Measurements from ENCODE around the gene SCGB1C1. TPM values are rescaled to one million over a fixed set of nuclear protein-coding genes. Genes with fewer than 3 reads are reported as not detected.

SCGB1C1 gene
- total and polyA plus RNA-seq, 9 of the 15 experiments (the other 6 are each of a cell fraction or from before 2014, with no cell fraction given) = not detected

GRCh38 chr11:207208-207862 is 14.5 kb downstream of the SCGB1C1 start, which contains the start of the genes BET1L and RIC8A (continued):
- TF ChIP-seq TAF7 (tag; IDR thresholded peaks at IDR 0.05) (peak; percentile 31; the same call in 1 of the 2 replicates), MBD2 (IDR thresholded peaks at IDR 0.05; ENCODE audit: borderline replicate concordance, low read depth) (peak; percentile 77), CEBPG (CRISPR knock-in tag; IDR thresholded peaks at IDR 0.05) (peak; percentile 55; the same call in 1 of the 2 replicates), CEBPG (tag; conservative IDR thresholded peaks at IDR 0.05 in 1 of 2, IDR thresholded peaks at IDR 0.05 in 1 of 2) (no peak), MNT (conservative IDR thresholded peaks at IDR 0.05) (peak; percentile 67 to 85), RBFOX2 (IDR thresholded peaks at IDR 0.05; ENCODE audit: low read depth, low read length) (peak; percentile 98), ZNF707 (CRISPR knock-in tag; conservative IDR thresholded peaks at IDR 0.05) (no peak), TBL1XR1 (IDR thresholded peaks at IDR 0.05; ENCODE audit: low read length in 2 of 2) (0 out of 4 replicates have a peak, but pooled peaks of 1 of the 2 experiments have one; percentile 16), HDAC3 (IDR thresholded peaks at IDR 0.05; ENCODE audit: borderline replicate concordance, partially characterized antibody) (no peak), HES1 (IDR thresholded peaks at IDR 0.05; ENCODE audit: low read depth) (no peak), ARID4B (CRISPR knock-in tag; IDR thresholded peaks at IDR 0.05) (peak; percentile 87; the same call in 1 of the 2 replicates), THRB (CRISPR knock-in tag; conservative IDR thresholded peaks at IDR 0.05) (no peak), SOX6 (IDR thresholded peaks at IDR 0.05) (peak; percentile 63; the same call in 1 of the 2 replicates), ZNF77 (CRISPR knock-in tag; IDR thresholded peaks at IDR 0.05) (no peak), ZNF830 (CRISPR knock-in tag; IDR thresholded peaks at IDR 0.05) (no peak), MITF (IDR thresholded peaks at IDR 0.05) (no peak), LCOR (CRISPR knock-in tag; IDR thresholded peaks at IDR 0.05) (0 out of 2 replicates have a peak, but pooled peaks have one; percentile 56), SMAD1 (IDR thresholded peaks at IDR 0.05; ENCODE audit: low read depth, low read length, partially characterized antibody) (peak; percentile 31), MIER1 (IDR thresholded peaks at IDR 0.05; ENCODE audit: low read depth) (no peak)

Measured in K562 (cell line).